Lung (tissue), 12 donors: ENCODE data around the gene DDRGK1. TPM values are rescaled to one million over a fixed set of nuclear protein-coding genes. Genes with fewer than 3 reads are reported as not detected.

Source experiments
- ATAC-seq: fragments of 200-7000 bp; cut with Tn5 transposase; one replicate; pipeline ENCODE4 v1.9.1; 2020; ENCODE audit warnings: moderate number of reproducible peaks; ENCODE audit not compliant: insufficient read depth, low FRiP score
- DNase-seq, 3 donors: peaks; one replicate each; pipeline ENCODE4 v3.0.0-alpha.2; 2013 to 2017
- H3K27ac ChIP-seq, 2 donors: one replicate each; pipeline ENCODE4 v1.5.1; 2013; ENCODE audit warnings: mild to moderate bottlenecking in 2 of 2, moderate library complexity in 2 of 2, control low read depth in 1 of 2, inconsistent platforms in 1 of 2, low read depth in 1 of 2, low read length in 1 of 2
- H3K27me3 ChIP-seq, 3 donors: one replicate each; pipeline ENCODE4 v1.5.1; 2013; ENCODE audit warnings: low read length in 2 of 3; ENCODE audit not compliant: control insufficient read depth in 3 of 3, insufficient read depth in 3 of 3
- H3K36me3 ChIP-seq, 4 donors: one replicate each; pipeline ENCODE4 v1.5.1; 2013; ENCODE audit warnings: low read length in 4 of 4, mild to moderate bottlenecking in 1 of 4, moderate library complexity in 1 of 4; ENCODE audit not compliant: control insufficient read depth in 4 of 4, insufficient read depth in 4 of 4
- H3K4me1 ChIP-seq, 5 donors: one replicate each; pipeline ENCODE4 v1.5.1; 2013; ENCODE audit warnings: low read length in 5 of 5, mild to moderate bottlenecking in 2 of 5, moderate library complexity in 1 of 5; ENCODE audit not compliant: control insufficient read depth in 5 of 5, insufficient read depth in 5 of 5
- H3K4me3 ChIP-seq: one replicate; pipeline ENCODE4 v1.5.1; 2013; ENCODE audit warnings: mild to moderate bottlenecking, control low read depth, moderate library complexity
- H3K9ac ChIP-seq, 2 donors: one replicate each; pipeline ENCODE4 v1.5.1; 2013; ENCODE audit warnings: low read length in 2 of 2, control low read depth in 1 of 2; ENCODE audit not compliant: insufficient read depth in 1 of 2
- H3K9me3 ChIP-seq, 4 donors: one replicate each; pipeline ENCODE4 v1.5.1; 2013; ENCODE audit warnings: low read length in 3 of 4, mild to moderate bottlenecking in 1 of 4, moderate library complexity in 1 of 4; ENCODE audit not compliant: control insufficient read depth in 4 of 4, insufficient read depth in 3 of 4
- WGBS, 2 donors: extraction: QIAGEN DNeasy Blood & Tissue Kit; methylation state at CpG; one replicate each; pipeline ENCODE4 v1.1.7; 2013; 5-methylcytosine and 5-hydroxymethylcytosine counted together
- polyA plus RNA-seq, 2 donors: library from polyadenylated mRNA; stranded (reverse); fragments of 200-250 nt; gene quantifications; one replicate each; pipeline ENCODE4 v1.2.1, GENCODE V29; 2013
- total RNA-seq, 2 donors: library from RNA; depleted of rRNA in 1 of 2; stranded (reverse); fragments of >200 nt in 1 of 2; gene quantifications; one replicate each; pipeline ENCODE4 v1.2.1, GENCODE V29; 2014 to 2021
- TF ChIP-seq, protein P1 (sequence below): IDR thresholded peaks from 2 replicates; pipeline ENCODE4 v1.5.1; 2012; ENCODE audit warnings: mild to moderate bottlenecking; ENCODE audit errors: control extremely low read depth, extremely low read depth
- donor health status: control.
- donor health status: control.
- donor health status: Bipolar disorder and iron deficiency.
- donor health status: healthy.
- donor health status: DM: yes; HTN: yes; CAD: no.

Gene DDRGK1
- total and polyA plus RNA-seq, 4 donors: 44.3 to 95.1 (median 85.9) TPM

DNA sequence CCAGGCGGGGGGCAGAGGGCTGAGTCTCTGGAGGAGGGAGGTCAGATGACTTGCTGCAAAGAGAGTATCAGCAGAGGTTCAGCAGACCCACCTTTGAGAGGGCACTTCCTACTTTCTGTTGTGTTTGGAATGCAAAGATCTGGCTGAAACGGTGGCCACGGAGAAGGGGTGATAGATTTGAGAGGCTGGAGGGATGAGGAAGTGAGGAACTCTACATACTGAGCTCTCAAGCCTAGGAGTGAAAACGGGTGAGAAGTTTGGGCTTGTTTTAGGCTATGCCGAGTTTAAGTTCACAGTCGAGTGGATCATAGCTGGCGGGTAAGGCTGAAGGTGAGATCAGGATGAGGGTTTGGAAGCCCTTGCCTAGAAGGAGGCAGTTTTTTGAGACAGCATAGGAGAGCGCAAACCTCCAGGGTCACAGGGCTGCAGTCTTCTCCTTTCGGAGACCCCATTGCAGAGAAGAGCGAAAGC is 4.3 kb upstream of the DDRGK1 start:
- ATAC-seq (no peak), DNase-seq (peak in 1 of 3 donors; percentile 13)
- Histone ChIP-seq H3K27me3 (no peaks in the 10 kb centered on the region), H3K4me3 (peak overlapping the region; percentile 69), H3K4me1 (peaks cover 0 to 21% (median 7%) of the 10 kb centered on the region in 5 donors), H3K27ac (peak overlapping the region; percentile 76 to 78), H3K9me3 (no peaks in the 10 kb centered on the region), H3K36me3 (peaks cover 0 to 13% (median 3%) of the 10 kb centered on the region in 4 donors), H3K9ac (peak overlapping the region; percentile 82 to 89)
- 3 to 5% methylated on average over 10 of the region's 10 CpGs for WGBS, 2 donors
- TF ChIP-seq, protein P1, sequence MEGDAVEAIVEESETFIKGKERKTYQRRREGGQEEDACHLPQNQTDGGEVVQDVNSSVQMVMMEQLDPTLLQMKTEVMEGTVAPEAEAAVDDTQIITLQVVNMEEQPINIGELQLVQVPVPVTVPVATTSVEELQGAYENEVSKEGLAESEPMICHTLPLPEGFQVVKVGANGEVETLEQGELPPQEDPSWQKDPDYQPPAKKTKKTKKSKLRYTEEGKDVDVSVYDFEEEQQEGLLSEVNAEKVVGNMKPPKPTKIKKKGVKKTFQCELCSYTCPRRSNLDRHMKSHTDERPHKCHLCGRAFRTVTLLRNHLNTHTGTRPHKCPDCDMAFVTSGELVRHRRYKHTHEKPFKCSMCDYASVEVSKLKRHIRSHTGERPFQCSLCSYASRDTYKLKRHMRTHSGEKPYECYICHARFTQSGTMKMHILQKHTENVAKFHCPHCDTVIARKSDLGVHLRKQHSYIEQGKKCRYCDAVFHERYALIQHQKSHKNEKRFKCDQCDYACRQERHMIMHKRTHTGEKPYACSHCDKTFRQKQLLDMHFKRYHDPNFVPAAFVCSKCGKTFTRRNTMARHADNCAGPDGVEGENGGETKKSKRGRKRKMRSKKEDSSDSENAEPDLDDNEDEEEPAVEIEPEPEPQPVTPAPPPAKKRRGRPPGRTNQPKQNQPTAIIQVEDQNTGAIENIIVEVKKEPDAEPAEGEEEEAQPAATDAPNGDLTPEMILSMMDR: no peak

- Histone ChIP-seq H3K4me1 (peaks cover 0 to 18% (median 0%) of the 10 kb centered on the region in 5 donors), H3K27ac (peak overlapping the region; percentile 93 to 95), H3K4me3 (peak overlapping the region; percentile 82), H3K36me3 (peaks cover 0 to 20% (median 12%) of the 10 kb centered on the region in 4 donors), H3K9ac (peak overlapping the region; percentile 77 to 82), H3K27me3 (no peaks in the 10 kb centered on the region), H3K9me3 (no peaks in the 10 kb centered on the region)
- peak; percentile 8 for ATAC-seq
- WGBS, 2 donors: 12 to 17% methylated on average over 31 of the region's 31 CpGs
- DNase-seq: peak in 2 of 3 donors; percentile 6 to 21
- TF ChIP-seq, protein P1: no peak
These were observed 963 bp downstream of the DDRGK1 start for GRCh38 chr20:3203315-3204123.

GRCh38 chr20:3202965-3203314 is 1.5 kb downstream of the DDRGK1 start:
- Histone ChIP-seq H3K4me3 (peak overlapping the region; percentile 82), H3K9me3 (no peaks in the 10 kb centered on the region), H3K9ac (peak overlapping the region in 1 of 2 donors; percentile 77), H3K4me1 (peaks cover 0 to 13% (median 0%) of the 10 kb centered on the region in 5 donors), H3K36me3 (peaks cover 0 to 20% (median 12%) of the 10 kb centered on the region in 4 donors), H3K27me3 (no peaks in the 10 kb centered on the region), H3K27ac (peak overlapping the region in 1 of 2 donors; percentile 95)
- WGBS, 2 donors: 58 to 74% methylated on average over 9 of the region's 9 CpGs
- no peak for ATAC-seq
- TF ChIP-seq, protein P1: no peak
- DNase-seq: no peak
